DMS79 (cell line): Measurements from ENCODE around the gene GDPGP1.
"Not testable (repeated sequence)": the region's sequence is repeated elsewhere in the genome, so short reads cannot be mapped to it uniquely, and the experiment has no call there.

Experiments
- DNase-seq: peaks from one replicate; lab custom pipeline; 2025; lab: John Stamatoyannopoulos, UW

GDPGP1 gene

DNA sequence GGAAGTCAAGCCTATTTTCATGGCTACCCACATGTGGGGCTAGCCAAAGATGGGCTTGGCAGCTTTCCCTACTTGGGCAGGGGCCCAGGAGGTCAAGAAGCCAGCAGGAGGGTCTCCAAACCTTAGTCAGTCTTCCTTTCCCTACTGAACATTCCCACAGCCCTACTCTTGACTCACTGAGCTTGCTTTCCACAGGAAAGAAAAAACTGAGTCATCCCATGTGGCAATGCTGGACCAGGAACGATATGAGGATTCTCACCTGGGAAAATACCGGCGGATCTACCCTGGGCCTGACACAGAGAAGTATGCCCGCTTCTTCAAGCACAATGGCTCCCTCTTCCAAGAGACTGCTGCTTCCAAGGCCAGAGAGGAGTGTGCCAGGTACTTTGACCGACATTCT lies 27.8 kb downstream of the GDPGP1 start:
- no peak for DNase-seq

GRCh38 chr15:90262426-90262825 lies 28.4 kb downstream of the GDPGP1 start:
- DNase-seq, result no peak

DNA sequence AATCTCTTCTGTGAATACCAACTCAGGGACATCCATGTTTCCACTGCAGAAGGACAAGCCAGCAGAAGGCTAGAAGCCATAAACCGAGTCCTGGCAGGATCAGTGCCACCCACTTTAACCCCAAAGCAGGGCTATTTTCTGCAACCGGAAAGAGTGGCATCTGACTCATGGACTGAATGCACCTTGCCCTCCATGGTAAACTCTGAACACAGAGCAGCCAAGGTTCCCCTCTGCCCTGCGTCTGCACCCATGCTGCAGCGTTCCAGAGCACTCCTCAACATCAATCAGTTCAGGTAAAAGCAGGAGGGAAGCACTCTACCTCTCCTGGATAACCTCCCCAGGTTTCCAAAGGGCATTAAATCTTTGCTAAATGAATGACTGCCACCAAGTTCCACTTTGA lies 30.7 kb downstream of the GDPGP1 start:
- DNase-seq, result no peak

DNA sequence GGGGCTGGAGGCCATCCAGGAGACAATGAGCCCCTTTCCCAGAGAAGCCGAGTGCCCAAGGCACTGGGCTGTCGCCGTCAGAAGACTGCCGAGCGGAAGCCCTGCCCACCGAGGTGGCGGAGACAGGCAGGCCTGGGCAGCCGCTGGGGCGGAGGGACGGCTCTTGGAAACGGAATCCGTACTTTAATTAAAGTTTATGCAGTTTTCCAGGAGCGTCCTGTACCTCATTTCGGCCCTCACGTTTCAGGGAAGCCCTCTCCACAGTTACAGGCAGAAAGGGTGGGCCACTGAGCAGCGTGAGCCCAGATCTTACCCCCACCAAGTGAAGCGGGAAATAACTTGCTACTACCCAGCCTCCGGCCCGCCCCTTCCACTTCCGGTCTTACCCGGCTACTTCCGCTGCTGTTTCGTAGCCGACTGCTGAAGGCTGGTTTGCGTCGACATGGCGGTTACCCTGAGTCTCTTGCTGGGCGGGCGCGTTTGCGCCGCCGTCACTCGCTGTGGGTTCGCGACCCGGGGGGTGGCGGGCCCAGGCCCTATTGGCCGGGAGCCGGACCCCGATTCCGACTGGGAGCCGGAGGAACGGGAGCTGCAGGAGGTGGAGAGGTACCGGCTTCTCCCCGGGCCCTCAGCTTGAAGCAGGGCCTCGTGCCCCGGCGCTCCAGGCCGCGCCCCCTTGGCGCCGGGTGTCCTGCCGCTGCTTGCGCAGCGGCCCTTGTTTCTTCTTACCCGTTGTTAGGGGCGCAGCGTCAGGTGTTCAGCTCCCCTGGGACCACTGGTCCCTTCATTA lies 31.5 kb downstream of the GDPGP1 start, which contains the start of gene NGRN:
NGRN (plus strand) TSS at position 402 of the 790 bp plus-strand sequence; CDS start at position 443, 41 bp downstream.
- DNase-seq, result peak; percentile 76

DNA sequence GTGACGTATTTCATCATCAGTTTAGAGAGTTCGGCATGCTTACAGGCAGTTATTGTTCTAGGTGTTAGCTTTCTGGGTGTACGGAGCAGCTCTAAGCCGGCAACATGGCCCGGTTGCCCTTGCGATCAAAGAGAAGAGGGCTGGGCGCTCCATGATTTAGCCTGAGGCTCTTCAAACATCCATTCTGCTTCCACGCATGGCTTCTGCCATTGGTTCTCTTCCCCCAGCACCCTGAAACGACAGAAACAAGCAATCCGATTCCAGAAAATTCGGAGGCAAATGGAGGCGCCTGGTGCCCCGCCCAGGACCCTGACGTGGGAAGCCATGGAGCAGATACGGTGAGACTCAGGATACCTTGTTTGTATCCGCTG lies 32.0 kb downstream of the GDPGP1 start:
- DNase-seq, result peak; percentile 51

DNA sequence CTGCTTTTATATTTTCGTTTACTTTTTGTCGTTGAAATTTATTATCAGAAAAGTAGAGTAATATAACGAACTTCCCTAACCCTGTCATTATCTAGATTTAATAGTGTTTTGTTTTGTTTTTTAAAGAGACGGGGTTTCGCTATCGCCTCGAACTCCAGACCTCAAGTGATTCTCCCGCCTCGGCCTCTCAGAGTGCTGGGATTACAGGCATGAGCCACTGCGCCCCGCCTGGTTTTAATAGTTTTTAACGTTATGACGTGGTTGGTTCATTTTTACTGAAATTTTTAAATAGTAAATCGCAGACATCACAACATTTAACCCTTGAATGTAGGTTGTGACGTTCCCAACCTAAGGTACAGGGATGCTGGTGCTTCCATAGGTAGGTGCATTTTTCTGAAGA lies 32.5 kb downstream of the GDPGP1 start:
- no peak for DNase-seq

DNA sequence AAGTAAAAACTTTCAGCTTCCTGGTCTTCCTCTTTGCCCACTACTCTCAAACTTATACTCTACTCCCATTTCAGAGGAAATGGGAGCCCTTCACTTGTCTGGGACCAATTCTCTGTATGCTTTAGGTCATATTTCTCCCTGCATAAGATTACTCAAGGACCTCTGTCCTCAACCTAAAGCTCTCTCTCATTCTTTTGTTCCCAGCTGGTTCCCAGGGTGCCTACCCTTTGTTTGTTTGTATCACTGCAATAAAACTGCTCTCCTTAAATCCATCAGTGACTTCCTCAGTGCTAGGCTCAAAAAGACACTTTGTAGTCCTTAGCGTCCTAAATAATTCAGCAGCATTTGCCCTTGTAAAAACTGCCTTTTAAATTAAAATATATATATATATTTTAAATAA lies 34.4 kb downstream of the GDPGP1 start:
- DNase-seq, result no peak

DNA sequence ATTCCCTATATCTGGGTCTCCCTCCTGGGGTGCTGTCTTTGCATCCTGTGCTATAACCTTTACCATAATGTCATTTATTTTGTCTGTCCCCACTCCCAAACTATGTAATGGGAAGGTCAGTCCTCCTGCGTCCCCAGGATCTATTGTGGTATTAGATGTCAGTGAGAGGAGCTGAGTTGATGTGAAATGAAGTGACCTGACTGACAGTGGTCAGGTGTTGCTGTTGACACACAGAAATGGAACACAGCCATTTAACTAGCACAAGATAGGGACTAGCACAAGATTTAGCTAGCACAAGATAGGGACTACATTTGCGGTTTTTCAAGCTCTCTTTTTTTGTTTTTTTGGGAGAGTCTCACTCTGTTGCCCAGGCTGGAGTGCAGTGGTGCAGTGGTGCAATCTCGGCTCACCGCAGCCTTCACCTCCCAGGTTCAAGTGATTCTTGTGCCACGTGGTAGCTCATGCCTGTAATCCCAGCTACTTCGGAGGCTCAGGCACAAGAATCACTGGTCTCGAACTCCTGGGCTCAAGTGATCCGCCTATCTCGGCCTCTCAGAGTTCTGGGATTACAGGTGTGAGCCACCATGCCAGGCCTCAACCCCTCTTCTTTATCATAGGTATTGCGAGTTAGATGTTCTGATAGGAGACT lies 36.6 kb downstream of the GDPGP1 start:
- DNase-seq, result no peak

GRCh38 chr15:90271459-90272166 lies 37.6 kb downstream of the GDPGP1 start:
- DNase-seq, result no peak

GRCh38 chr15:90278467-90278866 lies 44.5 kb downstream of the GDPGP1 start:
- not testable (repeated sequence) for DNase-seq

DNA sequence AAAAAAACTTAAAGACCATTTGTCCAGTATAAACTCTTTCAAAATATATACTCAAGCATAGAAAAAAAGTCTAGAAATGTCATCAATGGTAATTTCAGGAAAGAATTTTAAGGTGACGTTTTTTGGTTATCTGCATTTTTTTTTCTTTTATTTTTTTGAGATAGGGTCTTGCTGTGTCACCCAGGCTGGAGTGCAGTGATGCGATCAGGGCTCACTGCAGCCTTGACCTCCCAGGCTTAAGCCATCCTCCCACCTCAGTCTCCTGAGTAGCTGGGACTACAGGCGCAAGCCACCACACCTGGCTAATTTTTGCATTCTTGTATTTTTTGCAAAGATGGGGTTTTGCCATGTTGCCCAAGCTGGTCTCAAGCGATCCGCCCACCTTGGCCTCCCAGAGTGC lies 46.7 kb downstream of the GDPGP1 start:
- not testable (repeated sequence) for DNase-seq

GRCh38 chr15:90281637-90282036 lies 47.6 kb downstream of the GDPGP1 start:
- not testable (repeated sequence) for DNase-seq

DNA sequence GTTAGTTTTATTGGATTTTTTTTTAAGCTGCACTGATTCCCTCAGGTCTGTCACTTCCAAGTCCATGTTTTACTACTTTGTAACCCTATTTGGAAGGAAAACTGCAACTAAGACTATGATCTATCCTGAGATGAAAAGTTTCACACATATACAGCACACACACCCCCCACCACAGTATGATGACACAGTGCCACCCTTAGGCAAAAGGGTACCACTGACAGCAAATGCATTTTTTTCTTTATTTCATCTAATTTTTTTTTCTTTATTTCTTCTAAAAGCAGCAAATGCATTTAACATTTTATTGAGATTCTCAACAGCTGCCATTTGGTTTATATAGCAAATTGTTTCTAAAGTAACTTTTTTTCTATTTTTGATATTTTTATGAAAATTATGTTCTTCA lies 52.7 kb downstream of the GDPGP1 start:
- no peak for DNase-seq

GRCh38 chr15:90287101-90287500 lies 53.1 kb downstream of the GDPGP1 start:
- no peak for DNase-seq

DNA sequence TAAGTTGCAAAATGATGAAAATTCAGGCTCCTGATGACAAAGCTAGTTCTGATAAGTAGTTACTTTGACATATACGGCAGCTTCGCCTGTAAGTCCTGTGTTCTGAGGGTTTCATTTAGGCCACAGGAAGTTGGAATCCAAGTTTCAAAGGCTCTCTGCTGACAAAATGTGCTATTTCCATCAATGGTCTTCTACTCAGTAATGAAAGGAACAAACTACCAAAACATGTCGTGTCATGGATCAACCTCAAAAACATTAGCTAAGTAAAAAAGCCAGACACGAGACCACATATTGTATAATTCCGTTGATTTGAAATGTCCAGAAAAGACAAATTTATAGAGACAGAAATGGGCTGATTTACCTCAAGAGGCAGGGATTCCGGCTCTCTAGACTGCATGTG lies 53.9 kb downstream of the GDPGP1 start:
- no peak for DNase-seq

DNA sequence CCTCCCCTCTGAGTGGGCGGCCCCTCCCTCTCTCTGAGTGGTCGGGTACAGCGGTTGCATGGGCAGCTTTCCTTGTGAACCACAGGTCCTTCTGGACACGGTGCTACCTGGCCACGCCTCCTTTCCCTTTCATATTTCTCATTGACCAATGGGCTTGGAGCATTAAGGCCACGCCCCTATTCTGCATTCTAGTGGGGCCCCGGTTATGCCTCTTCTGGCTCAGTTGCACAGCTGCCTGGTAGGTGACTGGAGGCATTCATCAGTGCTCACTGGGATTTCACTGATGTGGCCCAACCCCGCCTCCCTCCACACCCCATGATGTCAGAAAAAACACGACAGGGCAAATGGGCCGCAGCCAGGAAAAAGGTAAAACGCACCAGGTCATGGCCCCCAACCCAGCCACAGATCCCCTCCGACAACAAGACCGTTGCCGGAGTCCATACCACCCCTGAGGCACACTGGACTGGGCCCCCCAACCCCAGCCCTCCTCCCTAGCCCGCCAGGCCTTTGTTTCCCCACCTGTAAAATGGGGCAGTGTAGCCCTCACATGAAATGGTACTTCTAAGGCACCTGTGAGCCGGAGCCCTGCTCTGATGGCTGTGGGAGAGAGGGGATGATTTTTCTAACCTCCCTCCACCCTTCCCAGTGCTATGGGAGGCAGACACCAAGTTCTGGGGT lies 57.8 kb downstream of the GDPGP1 start:
- DNase-seq, result no peak

GRCh38 chr15:90293040-90293810 lies 59.2 kb downstream of the GDPGP1 start:
- DNase-seq, result peak; percentile 68

- no peak for DNase-seq
These were observed 60.1 kb downstream of the GDPGP1 start for GRCh38 chr15:90294159-90294558.

DNA sequence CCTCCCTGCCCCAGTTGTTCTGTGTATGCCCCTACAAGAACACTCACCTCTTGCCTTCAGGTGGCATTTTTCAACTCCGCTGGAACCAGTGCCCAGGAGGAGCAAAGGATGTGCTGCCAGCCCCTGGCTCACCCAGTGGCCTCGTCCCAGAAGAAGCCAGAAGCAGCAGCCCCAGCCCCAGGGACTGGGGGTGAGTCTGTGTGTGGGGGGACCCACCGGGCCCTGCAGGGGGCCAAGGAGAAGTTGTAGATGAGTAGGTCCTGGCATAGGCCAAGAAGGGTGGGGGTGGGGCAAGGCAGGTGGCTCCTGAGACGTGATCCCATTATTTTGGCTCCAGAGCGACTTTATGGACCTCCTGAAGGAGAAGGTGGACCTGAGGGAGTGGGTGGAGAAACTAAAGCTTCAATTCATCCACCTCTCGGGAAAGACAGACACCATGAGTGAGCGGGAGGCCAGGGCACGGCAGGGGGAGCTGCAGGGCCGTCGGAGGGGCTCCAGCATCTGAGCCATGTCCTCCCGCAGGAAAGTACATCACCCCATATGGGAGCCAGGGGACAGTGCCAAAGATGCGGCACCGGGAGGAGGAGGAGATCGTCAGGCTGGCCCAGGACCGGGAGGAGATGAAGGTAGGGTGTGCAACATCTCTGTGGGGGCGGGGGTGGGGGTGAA lies 60.7 kb downstream of the GDPGP1 start:
- no peak for DNase-seq

DNA sequence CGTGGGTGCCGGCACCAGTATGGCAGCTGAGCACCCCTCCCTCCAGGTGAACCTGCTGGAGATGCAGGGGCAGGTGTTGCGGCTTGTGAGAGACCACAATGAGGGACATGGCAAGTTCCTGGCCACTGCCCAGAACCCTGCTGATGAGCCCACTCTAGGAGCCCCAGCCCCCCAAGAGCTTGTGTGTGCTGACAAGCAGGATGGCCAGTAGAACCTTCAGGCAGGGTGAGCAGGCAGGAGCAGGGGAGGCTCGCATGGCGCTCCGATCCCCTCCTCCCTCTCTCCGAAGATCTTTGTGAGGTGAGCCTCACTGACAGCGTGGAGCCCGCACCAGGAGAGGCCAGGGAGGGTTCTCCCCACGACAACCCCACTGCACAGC lies 61.2 kb downstream of the GDPGP1 start:
- no peak for DNase-seq
